Central memory CD8-positive, alpha-beta T cell (primary cell): ENCODE measurements around the gene MS4A15.
"Not testable (repeated sequence)": the region's sequence is repeated elsewhere in the genome, so short reads cannot be mapped to it uniquely, and the experiment has no call there.

ENCODE experiments used
- ATAC-seq: fragments of 150-1000 bp; cut with Tn5 transposase; replicated peaks from 2 replicates; pipeline ENCODE4 v1.10.0; 2022; ENCODE audit warnings: mild to moderate bottlenecking, moderate FRiP score, moderate number of reproducible peaks; ENCODE audit not compliant: poor library complexity, severe bottlenecking; ENCODE audit errors: extremely low read depth
- DNase-seq, 2 donors: peaks; one replicate each; pipeline ENCODE4 v3.0.0; 2021; ENCODE audit warnings: low spot score in 2 of 2
- H3K27ac Mint-ChIP-seq: one replicate; pipeline ENCODE4 v1.8.0; 2022; ENCODE audit warnings: low read depth, mild to moderate bottlenecking, moderate library complexity, mixed read lengths
- H3K27me3 Mint-ChIP-seq: one replicate; pipeline ENCODE4 v1.8.0; 2022; ENCODE audit warnings: mixed read lengths
- H3K36me3 Mint-ChIP-seq: one replicate; pipeline ENCODE4 v1.8.0; 2022; ENCODE audit warnings: mild to moderate bottlenecking, moderate library complexity, mixed read lengths; ENCODE audit not compliant: insufficient read depth
- H3K4me1 Mint-ChIP-seq: one replicate; pipeline ENCODE4 v1.8.0; 2022; ENCODE audit warnings: mixed read lengths
- H3K4me3 Mint-ChIP-seq: one replicate; pipeline ENCODE4 v1.8.0; 2022; ENCODE audit warnings: mild to moderate bottlenecking, moderate library complexity, mixed read lengths
- H3K9me3 Mint-ChIP-seq: one replicate; pipeline ENCODE4 v1.8.0; 2022; ENCODE audit warnings: mixed read lengths

MS4A15 gene

DNA sequence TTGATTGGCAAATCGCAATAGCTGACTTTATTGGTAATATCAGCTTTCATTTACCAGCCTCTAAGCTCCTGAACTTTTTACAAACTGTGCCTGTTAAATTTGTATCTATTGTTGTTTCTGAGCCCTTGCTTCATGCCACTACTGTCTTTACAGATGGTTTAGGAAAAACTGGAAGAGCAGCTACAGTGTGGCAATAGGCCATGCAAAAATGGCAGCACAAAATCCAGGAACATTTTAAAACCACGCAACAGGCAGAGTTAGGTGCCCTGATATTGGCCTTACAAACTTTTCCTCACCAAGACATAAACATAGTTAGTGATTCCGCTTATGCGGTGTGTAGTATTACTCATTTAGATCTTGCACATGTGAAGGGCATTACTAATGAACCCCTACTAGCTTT, 2.0 kb downstream of the MS4A15 start:
- H3K36me3 Mint-ChIP-seq, H3K4me3 Mint-ChIP-seq, H3K4me1 Mint-ChIP-seq, ATAC-seq, H3K27ac Mint-ChIP-seq, H3K9me3 Mint-ChIP-seq, DNase-seq: not testable (repeated sequence)
- H3K27me3 Mint-ChIP-seq, result peaks cover 70% of the 10 kb centered on the region

DNA sequence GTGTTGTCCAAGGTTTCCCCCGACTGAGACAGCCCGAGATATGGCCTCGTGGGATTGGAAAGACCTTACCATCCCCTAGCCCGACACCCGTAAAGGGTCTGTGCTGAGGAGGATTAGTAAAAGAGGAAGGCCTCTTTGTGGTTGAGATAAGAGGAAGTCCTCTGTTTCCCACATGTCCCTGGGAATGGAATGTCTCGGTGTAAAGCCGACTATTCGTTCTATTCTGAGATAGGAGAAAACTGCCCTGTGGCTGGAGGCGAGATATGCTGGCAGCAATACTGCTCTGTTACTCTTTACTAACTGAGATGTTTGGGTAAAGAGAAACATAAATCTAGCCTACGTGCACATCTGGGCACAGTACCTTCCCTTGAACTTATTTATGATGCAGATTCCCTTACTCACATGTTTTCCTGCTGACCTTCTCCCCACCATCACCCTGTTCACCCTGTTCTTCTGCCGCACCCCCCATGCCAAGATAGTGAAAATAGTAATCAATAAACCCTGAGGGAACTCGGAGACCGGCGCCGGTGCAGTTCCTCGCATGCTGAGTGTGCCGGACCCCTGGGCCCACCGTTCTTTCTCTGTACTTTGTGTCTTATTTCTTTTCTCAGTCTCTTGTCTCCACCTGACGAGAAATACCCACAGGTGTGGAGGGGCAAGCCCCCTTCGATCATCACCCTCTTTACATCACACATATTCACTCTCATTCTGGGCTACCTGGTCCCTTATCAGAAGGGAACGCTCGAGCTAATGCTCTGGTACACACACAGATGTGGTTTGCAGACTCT, 3.0 kb downstream of the MS4A15 start:
- DNase-seq, H3K36me3 Mint-ChIP-seq, H3K27ac Mint-ChIP-seq, H3K4me1 Mint-ChIP-seq, H3K9me3 Mint-ChIP-seq, ATAC-seq, H3K4me3 Mint-ChIP-seq: not testable (repeated sequence)
- H3K27me3 Mint-ChIP-seq, result peaks cover 80% of the 10 kb centered on the region

DNA sequence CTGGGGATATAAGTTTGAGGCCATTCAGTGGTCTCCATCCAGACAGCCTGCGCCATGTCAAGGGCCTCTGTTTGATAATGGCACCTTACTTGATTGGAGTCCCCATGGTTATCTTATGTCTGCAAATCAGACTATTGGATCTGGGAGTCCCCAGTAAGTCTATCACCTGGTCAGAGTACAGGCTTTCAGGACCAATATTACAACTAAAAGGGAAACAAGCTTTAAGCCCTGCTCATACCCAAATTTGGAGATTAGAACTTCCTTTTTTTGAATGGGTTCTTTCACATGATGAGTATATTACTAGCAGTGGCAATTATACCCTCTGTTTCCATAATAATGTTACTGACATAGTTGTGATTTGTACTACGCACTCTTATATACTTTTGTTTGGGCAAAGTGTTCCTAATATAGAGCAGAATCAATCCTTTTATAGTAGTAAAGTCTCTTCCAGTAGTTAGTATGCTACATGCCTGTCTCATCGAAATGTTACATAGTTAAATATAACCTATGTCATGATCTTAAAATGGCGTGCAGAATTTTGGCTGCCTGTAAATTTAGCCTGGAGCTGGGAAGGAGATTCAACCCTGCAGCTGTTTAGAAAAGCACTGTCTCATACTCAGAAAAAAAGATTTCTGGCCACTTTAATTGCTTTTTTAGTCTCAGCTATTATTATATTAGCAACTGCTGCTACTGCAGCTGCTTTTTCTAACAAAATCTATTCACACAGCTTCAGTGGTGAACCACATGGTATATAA, 4.9 kb downstream of the MS4A15 start:
- Mint-ChIP-seq H3K27ac (no peak overlapping the region), H3K36me3 (no peaks in the 10 kb centered on the region), H3K4me3 (no peak overlapping the region), H3K4me1 (no peaks in the 10 kb centered on the region), H3K9me3 (no peaks in the 10 kb centered on the region), H3K27me3 (peaks cover 83% of the 10 kb centered on the region)
- DNase-seq (no peak), ATAC-seq (no peak)

DNA sequence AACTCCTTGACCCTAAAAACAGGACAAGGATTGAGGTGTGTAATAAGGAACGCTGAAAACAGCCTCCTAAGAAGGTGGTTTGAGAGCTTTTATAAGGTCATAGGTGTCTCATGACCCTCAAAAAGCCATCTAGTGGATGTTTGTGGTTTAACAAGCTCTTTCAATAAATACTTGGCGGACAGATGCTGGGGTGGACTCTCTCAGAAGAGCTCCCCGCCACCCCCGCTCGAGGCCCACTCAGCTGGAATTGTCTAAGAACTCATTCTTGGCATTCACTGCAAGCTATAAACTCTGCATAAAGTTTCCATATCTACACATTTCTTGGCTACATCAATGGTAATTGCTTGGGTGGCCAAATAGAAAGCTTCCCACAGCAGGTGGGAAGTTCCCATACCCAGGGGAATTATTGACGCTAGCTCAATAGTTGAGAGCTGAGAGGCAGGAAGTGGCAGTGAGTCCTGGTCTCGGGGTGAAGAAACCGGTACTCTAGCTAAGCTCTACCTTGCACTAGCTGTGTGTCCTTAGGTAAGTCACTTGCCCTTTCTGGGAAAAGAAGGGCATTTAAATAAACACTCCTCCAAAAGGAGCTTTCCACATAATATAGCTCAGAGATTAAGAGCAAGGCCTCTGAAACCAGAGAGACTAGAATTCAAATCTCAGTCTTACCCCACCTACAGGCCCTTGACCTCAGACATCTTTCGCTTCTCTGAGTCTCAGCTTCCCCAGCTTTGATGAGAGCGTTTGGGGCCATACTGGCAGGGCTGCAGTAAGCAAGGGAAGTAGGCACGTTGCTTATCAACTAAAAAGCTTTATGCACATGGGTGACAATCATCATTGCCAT, 6.4 kb downstream of the MS4A15 start:
- DNase-seq (no peak), ATAC-seq (no peak)
- Mint-ChIP-seq H3K9me3 (no peaks in the 10 kb centered on the region), H3K4me1 (no peaks in the 10 kb centered on the region), H3K36me3 (no peaks in the 10 kb centered on the region), H3K27ac (no peak overlapping the region), H3K4me3 (no peak overlapping the region), H3K27me3 (peaks cover 76% of the 10 kb centered on the region)

DNA sequence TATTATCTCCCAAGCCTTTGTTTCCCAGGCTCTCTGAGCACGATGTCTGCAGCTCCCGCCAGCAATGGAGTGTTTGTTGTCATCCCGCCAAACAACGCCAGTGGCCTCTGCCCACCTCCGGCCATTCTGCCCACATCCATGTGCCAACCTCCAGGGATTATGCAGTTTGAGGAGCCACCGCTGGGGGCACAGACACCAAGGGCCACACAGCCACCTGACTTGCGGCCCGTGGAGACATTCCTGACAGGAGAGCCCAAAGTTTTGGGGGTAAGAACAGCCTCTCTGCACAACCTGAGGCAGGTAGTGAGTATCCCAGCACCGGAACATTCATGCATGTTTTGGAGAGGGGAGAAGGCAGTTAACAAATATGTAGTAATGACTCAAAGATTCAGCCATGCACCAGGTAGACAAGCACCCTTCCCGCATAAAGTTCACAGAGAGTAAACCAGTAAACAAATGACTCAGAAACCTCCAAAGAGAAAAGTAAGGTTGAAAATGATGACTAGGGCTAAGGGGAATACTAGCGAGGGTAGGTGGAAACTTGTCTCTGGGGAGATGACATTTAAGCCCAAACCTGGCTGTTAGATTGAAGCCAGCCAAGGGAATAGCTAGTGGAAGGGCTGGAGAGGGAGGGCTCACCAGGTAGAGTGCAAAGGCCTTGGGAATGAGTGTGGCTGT, 7.2 kb downstream of the MS4A15 start:
- no peaks in the 10 kb centered on the region for H3K9me3 Mint-ChIP-seq
- no peak for DNase-seq
- H3K27me3 Mint-ChIP-seq, result peaks cover 76% of the 10 kb centered on the region
- peaks cover 2% of the 10 kb centered on the region for H3K36me3 Mint-ChIP-seq
- ATAC-seq, result no peak
- H3K4me3 Mint-ChIP-seq, result no peak overlapping the region
- H3K4me1 Mint-ChIP-seq, result no peaks in the 10 kb centered on the region
- no peak overlapping the region for H3K27ac Mint-ChIP-seq

DNA sequence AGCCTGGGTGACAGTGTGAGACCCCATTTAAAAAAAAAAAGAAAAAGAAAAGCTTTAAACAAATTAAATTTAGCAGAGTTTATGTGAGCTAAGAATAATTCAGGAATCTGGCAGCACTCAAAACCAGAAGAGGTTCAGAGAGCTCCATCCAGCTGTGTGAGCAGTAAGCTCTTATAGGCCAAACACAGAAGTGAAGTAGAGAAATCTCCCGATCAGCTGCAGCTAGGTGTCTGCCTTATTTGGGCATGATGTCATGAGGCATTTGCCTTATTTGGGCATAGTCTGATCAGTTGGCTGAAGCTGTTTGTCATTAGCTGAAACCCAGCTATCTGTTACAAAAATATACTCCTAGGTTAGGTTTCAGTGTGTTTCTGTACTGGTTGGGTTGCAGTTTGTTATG, 8.2 kb downstream of the MS4A15 start:
- Mint-ChIP-seq H3K4me1 (no peaks in the 10 kb centered on the region), H3K27me3 (peaks cover 76% of the 10 kb centered on the region)
- ATAC-seq, result no peak

DNA sequence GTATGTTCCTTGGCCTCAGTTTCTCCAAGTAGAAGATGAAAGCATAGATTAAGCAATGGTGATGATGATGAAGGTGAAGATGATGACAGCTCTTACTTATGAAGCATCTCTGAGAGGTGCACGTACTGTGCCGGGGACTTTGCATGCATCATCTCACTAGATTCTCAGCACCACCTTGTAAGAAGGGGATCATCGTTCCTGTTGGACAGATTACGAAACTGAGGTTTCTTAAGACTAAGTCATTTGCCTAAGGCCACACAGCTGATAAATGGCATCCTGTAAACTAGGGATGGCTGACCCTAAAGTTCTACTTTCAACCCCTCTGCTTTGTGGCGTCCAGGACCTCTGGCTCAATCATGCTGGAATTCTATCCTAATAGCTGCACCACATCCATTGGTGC, 8.7 kb downstream of the MS4A15 start:
- ATAC-seq, result no peak
- H3K27ac Mint-ChIP-seq, result no peak overlapping the region
- no peaks in the 10 kb centered on the region for H3K4me1 Mint-ChIP-seq
- DNase-seq, result no peak
- H3K36me3 Mint-ChIP-seq, result peaks cover 2% of the 10 kb centered on the region
- no peak overlapping the region for H3K4me3 Mint-ChIP-seq
- H3K9me3 Mint-ChIP-seq, result no peaks in the 10 kb centered on the region
- peaks cover 75% of the 10 kb centered on the region for H3K27me3 Mint-ChIP-seq

More for the DNA sequence above, 8.2 kb downstream of the MS4A15 start:
- Mint-ChIP-seq H3K4me3 (no peak overlapping the region), H3K27ac (no peak overlapping the region), H3K36me3 (peaks cover 2% of the 10 kb centered on the region), H3K9me3 (no peaks in the 10 kb centered on the region)
- no peak for DNase-seq

DNA sequence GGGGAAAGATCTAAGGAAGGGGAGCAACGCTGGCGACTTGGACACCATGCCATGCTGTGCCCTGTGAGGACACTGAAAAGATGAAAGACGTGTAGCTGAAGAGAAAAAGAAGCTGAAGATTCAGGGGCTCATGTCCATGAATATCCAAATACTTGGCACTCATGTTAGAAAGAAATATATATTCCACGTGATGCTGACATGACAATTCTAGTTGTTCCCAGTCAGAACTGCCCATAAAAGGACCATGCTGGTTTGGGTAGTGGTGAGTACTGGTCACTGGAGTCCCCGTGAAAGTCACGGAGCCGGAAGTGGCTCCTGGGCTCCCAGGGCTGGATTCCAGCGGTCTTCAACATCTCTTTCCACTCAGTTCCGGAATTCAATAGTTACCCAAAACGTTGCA, 9.9 kb downstream of the MS4A15 start:
- peaks cover 69% of the 10 kb centered on the region for H3K27me3 Mint-ChIP-seq
- H3K9me3 Mint-ChIP-seq, result no peaks in the 10 kb centered on the region
- H3K36me3 Mint-ChIP-seq, result peaks cover 2% of the 10 kb centered on the region
- H3K4me3 Mint-ChIP-seq, result no peak overlapping the region
- H3K4me1 Mint-ChIP-seq, result no peaks in the 10 kb centered on the region
- ATAC-seq (no peak), DNase-seq (no peak)
- H3K27ac Mint-ChIP-seq, result no peak overlapping the region

DNA sequence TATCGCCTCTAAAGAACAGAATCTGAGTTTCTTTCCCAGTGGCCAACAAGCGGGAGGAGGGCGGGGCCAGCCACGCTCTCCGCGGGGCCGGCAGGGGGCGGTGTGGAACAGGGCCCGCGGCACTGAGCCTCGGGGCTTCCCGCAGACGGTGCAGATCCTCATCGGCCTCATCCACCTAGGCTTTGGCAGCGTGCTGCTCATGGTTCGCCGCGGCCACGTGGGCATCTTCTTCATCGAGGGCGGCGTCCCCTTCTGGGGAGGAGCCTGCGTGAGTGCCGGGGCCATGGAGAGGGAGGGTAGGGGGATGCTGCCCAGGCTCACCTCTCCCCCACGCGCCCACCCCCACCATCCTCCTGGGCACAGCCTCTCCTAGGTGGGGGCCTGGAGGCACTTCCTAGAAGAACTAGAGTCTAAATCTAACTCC, 10.7 kb downstream of the MS4A15 start:
- no peak overlapping the region for H3K27ac Mint-ChIP-seq
- DNase-seq (no peak), ATAC-seq (no peak)
- no peaks in the 10 kb centered on the region for H3K9me3 Mint-ChIP-seq
- H3K27me3 Mint-ChIP-seq, result peaks cover 74% of the 10 kb centered on the region
- H3K4me3 Mint-ChIP-seq, result no peak overlapping the region
- H3K36me3 Mint-ChIP-seq, result peaks cover 2% of the 10 kb centered on the region
- H3K4me1 Mint-ChIP-seq, result no peaks in the 10 kb centered on the region

DNA sequence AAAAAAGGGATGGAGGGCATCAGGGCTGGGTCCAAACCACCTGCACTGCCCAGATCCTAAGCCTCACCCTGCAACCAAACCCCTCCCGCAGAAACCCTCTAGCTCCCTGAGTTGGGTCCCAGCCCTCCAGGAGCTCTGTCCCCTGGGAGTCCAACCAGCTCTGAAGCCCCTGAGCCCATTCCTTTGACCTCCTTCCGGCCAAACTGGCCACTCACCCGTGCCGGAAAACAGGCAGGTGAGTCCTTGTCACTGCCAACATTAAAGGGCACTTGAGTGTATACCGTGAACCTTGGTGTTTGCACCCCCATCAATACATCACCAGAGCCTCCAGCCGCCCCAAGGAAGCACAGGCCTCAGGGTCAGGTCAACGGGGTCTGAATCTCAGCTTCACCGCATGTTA, 11.5 kb downstream of the MS4A15 start:
- H3K27ac Mint-ChIP-seq, result no peak overlapping the region

DNA sequence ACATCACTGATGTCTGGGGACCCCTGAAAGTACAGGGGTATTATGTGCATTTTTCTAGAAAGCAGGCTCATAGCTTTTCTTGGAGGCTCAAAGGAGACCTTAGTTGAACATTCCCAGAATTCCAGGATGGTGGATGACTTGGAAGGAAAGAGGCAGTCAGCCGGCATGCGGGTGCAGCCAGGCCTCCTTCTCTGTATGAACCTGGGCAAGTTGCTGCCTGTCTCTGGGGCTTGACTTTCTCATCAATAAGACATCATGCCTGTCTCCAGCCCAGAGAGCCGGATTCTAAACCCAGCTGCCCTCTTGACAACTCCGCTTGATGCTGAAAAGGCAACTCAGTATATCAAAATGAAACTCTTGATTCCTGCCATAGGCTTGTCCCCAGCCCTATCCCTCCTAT, 12.6 kb downstream of the MS4A15 start:
- Mint-ChIP-seq H3K27me3 (peaks cover 68% of the 10 kb centered on the region), H3K4me3 (no peak overlapping the region), H3K9me3 (no peaks in the 10 kb centered on the region), H3K27ac (no peak overlapping the region), H3K36me3 (peaks cover 2% of the 10 kb centered on the region), H3K4me1 (peaks cover 1% of the 10 kb centered on the region)
- DNase-seq, result no peak
- no peak for ATAC-seq

More for the DNA sequence above, 11.5 kb downstream of the MS4A15 start:
- H3K4me3 Mint-ChIP-seq, result no peak overlapping the region
- H3K36me3 Mint-ChIP-seq, result peaks cover 2% of the 10 kb centered on the region
- H3K27me3 Mint-ChIP-seq, result peaks cover 74% of the 10 kb centered on the region
- no peaks in the 10 kb centered on the region for H3K4me1 Mint-ChIP-seq
- H3K9me3 Mint-ChIP-seq, result no peaks in the 10 kb centered on the region
- ATAC-seq (no peak), DNase-seq (no peak)

DNA sequence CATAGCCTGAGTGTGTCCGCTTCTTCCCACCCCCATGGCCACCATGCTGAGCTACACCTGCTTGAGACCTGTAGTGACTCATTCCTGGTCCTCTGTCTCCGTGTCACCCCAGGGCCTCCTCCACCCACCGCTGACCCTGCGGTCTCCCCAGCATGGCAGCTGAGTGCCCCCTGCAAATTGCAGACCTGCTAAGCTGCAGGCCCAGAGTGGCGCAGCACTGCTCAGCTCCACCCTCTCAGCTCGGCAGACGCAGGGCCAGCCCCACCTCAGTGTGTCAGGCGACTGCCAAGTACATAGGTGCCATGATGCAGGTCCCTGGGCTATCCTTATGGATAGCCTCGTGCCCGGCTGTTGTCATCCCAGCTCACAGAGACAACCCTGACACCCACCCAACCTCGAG, 13.1 kb downstream of the MS4A15 start:
- Mint-ChIP-seq H3K4me1 (peaks cover 6% of the 10 kb centered on the region), H3K27me3 (peaks cover 63% of the 10 kb centered on the region), H3K9me3 (no peaks in the 10 kb centered on the region), H3K27ac (no peak overlapping the region), H3K36me3 (peaks cover 2% of the 10 kb centered on the region), H3K4me3 (no peak overlapping the region)
- no peak for DNase-seq
- ATAC-seq, result no peak
